Mesothelial cell of epicardium (in vitro differentiated cells): Measurements from ENCODE around the gene MEIOSIN. TPM values are rescaled to one million over a fixed set of nuclear protein-coding genes. Genes with fewer than 3 reads are reported as not detected.
A peak's percentile ranks its signal among the peaks of the same experiment; 100 is the strongest.

Experiments
- DNase-seq, 2 experiments: peaks; one replicate each; pipeline ENCODE4 v3.0.0; 2021; ENCODE audit warnings: low spot score in 2 of 2; ENCODE audit not compliant: unreplicated experiment in 2 of 2
- H3K27ac Mint-ChIP-seq: 2 replicates; pipeline ENCODE4 v1.8.0; 2021; ENCODE audit warnings: mixed read lengths
- H3K27me3 Mint-ChIP-seq: 2 replicates; pipeline ENCODE4 v1.8.0; 2021; ENCODE audit warnings: low read depth, mixed read lengths
- H3K36me3 Mint-ChIP-seq: 2 replicates; pipeline ENCODE4 v1.8.0; 2021; ENCODE audit warnings: mixed read lengths
- H3K4me1 Mint-ChIP-seq: 2 replicates; pipeline ENCODE4 v1.8.0; 2021; ENCODE audit warnings: mixed read lengths
- H3K4me3 Mint-ChIP-seq: 2 replicates; pipeline ENCODE4 v1.8.0; 2021; ENCODE audit warnings: mild to moderate bottlenecking, moderate library complexity, mixed read lengths
- H3K9me3 Mint-ChIP-seq: 2 replicates; pipeline ENCODE4 v1.8.0; 2021; ENCODE audit warnings: mixed read lengths
- total RNA-seq: library from RNA; stranded (reverse); gene quantifications from 3 replicates; pipeline ENCODE4 v1.2.1, GENCODE V29; 2021
- TF ChIP-seq, protein P1 (sequence below): fragments of 200-600 bp; sonication (generic); IDR thresholded peaks from one replicate; pipeline ENCODE4 v1.5.0; 2021; ENCODE audit warnings: antibody characterized with exemption; ENCODE audit not compliant: unreplicated experiment

The MEIOSIN gene
- total RNA-seq, 1 donor from 2014 or later = not detected

DNA sequence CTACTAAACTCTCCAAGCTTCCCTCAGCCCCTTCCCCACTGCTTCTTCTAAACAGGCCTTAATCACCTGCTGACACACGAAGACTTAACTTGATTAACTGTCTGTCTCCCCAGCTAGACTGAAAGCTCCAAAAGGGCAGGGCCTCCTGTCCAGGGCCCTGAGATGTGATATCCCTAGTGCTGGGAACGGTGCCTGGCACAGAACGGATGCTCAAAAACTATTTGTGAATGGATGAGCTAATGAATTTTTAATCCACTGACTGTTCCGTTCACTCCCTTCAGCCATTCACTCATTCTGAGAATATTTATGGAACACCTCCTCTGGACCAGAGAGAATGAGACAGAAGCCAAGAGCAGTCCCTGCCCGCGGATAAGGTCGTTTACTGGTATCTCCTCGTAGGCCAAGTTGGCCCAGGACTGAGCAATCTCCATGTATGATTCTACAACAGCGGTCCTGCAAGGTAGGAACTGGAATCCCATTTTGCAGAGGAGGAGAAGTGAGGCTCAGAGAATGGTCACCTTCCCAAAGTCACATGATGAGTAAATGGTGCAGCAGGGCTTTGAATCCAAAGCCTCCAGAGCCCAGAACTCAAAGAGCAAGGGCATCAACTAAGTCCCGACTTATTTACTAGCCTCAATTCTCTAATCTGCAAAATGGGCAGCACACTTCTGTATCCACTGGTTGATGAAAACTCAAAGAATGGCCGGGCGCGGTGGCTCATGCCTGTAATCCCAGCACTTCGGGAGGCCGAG is 56.0 kb downstream of the MEIOSIN start:
- Mint-ChIP-seq H3K4me1 (peaks cover 21% of the 10 kb centered on the region), H3K36me3 (peaks cover 18% of the 10 kb centered on the region)
- no peak for DNase-seq

DNA sequence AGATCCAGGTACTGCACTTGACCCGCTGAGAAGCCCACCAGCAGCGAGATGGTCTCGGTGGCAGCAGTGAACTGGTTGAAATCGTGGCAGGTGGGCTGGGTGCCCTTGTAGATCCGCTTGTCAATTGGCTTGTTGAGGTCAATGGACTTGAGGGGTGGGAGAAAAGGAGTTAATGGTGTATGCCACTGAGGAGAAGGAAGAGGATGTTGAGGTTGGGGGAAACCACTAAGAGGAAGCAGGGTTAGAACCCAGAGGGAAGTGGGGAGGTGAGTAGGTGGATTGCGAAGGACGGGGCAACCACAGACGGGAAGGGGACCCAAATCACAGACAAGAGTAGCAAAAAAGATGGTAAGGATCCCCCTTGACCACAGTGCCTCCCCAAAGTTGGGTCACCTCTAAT is 57.7 kb downstream of the MEIOSIN start:
- DNase-seq = no peak
- Mint-ChIP-seq H3K4me3 (peak overlapping the region; percentile 91), H3K9me3 (no peaks in the 10 kb centered on the region), H3K36me3 (peaks cover 18% of the 10 kb centered on the region), H3K4me1 (peaks cover 21% of the 10 kb centered on the region), H3K27ac (no peak overlapping the region), H3K27me3 (no peaks in the 10 kb centered on the region)
- TF ChIP-seq, protein P1, sequence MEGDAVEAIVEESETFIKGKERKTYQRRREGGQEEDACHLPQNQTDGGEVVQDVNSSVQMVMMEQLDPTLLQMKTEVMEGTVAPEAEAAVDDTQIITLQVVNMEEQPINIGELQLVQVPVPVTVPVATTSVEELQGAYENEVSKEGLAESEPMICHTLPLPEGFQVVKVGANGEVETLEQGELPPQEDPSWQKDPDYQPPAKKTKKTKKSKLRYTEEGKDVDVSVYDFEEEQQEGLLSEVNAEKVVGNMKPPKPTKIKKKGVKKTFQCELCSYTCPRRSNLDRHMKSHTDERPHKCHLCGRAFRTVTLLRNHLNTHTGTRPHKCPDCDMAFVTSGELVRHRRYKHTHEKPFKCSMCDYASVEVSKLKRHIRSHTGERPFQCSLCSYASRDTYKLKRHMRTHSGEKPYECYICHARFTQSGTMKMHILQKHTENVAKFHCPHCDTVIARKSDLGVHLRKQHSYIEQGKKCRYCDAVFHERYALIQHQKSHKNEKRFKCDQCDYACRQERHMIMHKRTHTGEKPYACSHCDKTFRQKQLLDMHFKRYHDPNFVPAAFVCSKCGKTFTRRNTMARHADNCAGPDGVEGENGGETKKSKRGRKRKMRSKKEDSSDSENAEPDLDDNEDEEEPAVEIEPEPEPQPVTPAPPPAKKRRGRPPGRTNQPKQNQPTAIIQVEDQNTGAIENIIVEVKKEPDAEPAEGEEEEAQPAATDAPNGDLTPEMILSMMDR = no peak

More for the DNA sequence above, 56.0 kb downstream of the MEIOSIN start:
- Mint-ChIP-seq H3K4me3 (no peak overlapping the region), H3K27ac (no peak overlapping the region), H3K9me3 (no peaks in the 10 kb centered on the region), H3K27me3 (no peaks in the 10 kb centered on the region)
- TF ChIP-seq, protein P1 = no peak

DNA sequence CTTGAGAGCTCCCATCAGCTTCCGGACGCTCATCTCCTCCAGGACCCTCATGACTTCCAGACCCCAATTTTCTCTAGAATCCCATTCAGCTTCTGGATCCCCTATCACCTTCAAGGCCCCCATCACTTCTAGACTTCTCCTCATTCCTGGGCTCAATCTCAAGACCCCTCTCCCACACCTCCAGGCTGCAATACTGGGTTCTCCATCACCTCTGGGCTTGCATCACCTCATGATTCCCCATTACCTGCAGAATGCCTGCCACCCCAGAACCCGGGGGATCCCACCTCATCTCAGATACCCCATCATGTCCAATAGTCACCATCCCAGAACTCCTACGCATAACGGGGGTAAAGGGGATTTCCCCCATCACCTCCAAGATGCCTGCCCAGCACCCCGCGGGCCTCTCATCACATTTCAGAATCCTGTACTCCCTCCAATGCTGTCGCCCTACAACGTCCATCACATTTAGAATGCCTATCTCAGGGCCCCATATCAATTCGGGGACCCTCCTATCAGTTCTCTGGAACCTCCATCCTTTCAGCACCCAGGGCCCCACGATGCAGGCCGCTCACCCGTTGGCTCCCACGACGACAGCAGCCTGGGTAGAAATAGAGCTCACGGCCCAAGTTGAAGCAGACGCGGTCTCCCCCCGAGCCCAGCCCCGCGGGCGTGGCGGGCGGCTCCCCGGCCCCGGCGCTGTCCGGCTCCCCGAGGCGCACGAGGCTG is 58.7 kb downstream of the MEIOSIN start:
- Mint-ChIP-seq H3K36me3 (peaks cover 16% of the 10 kb centered on the region), H3K9me3 (no peaks in the 10 kb centered on the region), H3K27ac (peak overlapping the region; percentile 85), H3K4me1 (peaks cover 21% of the 10 kb centered on the region), H3K4me3 (peak overlapping the region; percentile 91), H3K27me3 (no peaks in the 10 kb centered on the region)
- TF ChIP-seq, protein P1 = no peak
- no peak for DNase-seq

DNA sequence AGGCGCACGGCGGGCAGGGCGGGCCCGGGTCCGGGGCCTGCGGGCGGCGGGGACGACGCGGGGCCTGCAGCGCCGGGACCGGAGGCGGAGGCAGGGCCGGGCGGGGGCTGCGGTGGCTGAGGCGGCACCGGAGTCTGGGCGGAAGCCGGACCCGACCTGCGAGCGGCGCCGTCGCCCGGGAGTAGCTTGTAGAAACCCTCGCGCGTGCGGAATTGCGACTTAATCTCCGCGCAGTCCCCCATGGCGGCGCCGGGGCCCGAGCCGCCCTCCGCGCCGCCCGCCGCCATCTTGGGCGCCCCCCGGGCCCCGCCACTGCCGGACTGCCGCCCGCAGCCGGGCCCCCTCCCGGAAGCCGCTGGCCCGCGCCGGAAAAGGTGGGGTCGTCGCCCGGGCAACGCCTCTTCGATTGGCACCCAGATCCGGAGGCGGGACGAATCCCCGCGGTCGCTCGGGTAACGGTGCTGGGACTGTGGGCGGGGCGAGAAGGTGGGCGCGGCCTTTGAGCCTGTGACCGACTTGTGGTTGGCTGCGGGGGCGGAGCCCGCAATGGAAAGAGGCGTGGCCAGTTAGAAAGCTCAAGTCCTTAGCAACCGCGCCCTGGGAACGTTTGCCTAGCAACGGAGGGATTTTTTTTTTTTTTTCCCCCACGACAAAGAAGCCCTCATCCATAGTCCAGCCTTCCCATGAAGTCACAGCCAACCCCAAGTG is 59.4 kb downstream of the MEIOSIN start, which contains the start of gene DMWD:
TSS of gene DMWD (minus strand) at position 376 of the 708 bp plus-strand sequence. CDS start at position 287, 89 bp downstream.
- H3K9me3 Mint-ChIP-seq = no peaks in the 10 kb centered on the region
- TF ChIP-seq, protein P1 = no peak
- H3K27ac Mint-ChIP-seq = peak within 1 kb of the TSS; percentile 90
- peak within 1 kb of the TSS; percentile 91 for H3K4me3 Mint-ChIP-seq
- peaks cover 13% of the 10 kb centered on the region for H3K36me3 Mint-ChIP-seq
- DNase-seq = peak; percentile 99 to 100
- H3K27me3 Mint-ChIP-seq = no peaks in the 10 kb centered on the region
- H3K4me1 Mint-ChIP-seq = peaks cover 21% of the 10 kb centered on the region

DNA sequence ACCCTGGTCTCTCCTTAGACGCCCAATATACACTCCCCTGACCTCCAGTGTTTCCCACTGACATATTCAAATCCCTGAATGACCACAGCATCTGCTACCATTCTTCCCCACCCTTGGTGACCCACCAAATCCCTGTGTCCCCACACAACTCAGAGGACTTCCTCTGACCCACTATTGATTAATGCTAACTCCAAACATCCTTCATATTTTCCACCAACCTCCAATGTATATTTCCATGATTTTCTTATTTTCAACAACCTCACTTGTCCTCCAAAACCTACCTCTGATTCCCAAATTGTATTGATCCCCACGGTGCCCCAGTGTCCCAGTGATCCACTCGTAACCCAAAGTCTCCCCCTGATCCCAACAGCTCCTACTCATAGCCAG is 59.9 kb downstream of the MEIOSIN start:
- peaks cover 10% of the 10 kb centered on the region for H3K36me3 Mint-ChIP-seq
- DNase-seq = no peak
- TF ChIP-seq, protein P1 = no peak
- peak overlapping the region; percentile 68 for H3K4me3 Mint-ChIP-seq
- peak overlapping the region; percentile 90 for H3K27ac Mint-ChIP-seq
- H3K4me1 Mint-ChIP-seq = peaks cover 21% of the 10 kb centered on the region
- H3K27me3 Mint-ChIP-seq = no peaks in the 10 kb centered on the region
- H3K9me3 Mint-ChIP-seq = no peaks in the 10 kb centered on the region
